Hepatocyte (in vitro differentiated cells): Measurements from ENCODE around the gene GNG7.

ENCODE experiments used
- EZH2phosphoT487 ChIP-seq: fragments of 200-600 bp; sonication (generic); IDR thresholded peaks from one replicate; pipeline ENCODE4 v1.6.1; 2018; ENCODE audit warnings: antibody characterized with exemption, mild to moderate bottlenecking, low read depth, moderate library complexity; ENCODE audit not compliant: unreplicated experiment, severe bottlenecking
- TF ChIP-seq, protein P1 (sequence below): fragments of 200-600 bp; sonication (generic); IDR thresholded peaks from 2 replicates; pipeline ENCODE4 v1.5.1; 2016; ENCODE audit warnings: antibody characterized with exemption, mild to moderate bottlenecking; ENCODE audit not compliant: poor library complexity

DNA sequence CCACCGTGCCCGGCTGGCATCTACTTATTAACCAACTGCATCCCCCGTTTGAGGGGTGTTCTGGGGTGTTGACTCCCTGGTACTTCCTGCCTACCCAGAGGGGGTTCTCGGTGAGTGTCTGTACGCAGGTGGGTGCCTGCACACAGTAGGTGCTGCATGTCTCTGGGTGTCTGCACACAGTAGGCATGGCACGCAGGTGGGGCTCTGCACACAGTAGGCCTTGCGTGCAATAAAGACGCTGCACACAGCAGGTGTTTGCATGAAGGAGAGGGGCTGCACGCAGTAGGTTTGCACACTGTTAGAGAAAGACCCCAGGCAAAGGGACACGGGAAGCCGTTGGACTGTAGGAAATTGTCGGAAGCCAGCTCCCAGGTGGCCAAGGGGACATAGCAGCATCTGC is 215.4 kb downstream of the GNG7 start:
- TF ChIP-seq, protein P1, sequence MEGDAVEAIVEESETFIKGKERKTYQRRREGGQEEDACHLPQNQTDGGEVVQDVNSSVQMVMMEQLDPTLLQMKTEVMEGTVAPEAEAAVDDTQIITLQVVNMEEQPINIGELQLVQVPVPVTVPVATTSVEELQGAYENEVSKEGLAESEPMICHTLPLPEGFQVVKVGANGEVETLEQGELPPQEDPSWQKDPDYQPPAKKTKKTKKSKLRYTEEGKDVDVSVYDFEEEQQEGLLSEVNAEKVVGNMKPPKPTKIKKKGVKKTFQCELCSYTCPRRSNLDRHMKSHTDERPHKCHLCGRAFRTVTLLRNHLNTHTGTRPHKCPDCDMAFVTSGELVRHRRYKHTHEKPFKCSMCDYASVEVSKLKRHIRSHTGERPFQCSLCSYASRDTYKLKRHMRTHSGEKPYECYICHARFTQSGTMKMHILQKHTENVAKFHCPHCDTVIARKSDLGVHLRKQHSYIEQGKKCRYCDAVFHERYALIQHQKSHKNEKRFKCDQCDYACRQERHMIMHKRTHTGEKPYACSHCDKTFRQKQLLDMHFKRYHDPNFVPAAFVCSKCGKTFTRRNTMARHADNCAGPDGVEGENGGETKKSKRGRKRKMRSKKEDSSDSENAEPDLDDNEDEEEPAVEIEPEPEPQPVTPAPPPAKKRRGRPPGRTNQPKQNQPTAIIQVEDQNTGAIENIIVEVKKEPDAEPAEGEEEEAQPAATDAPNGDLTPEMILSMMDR, result no peak
- no peak for TF ChIP-seq EZH2phosphoT487
